ENCODE data around the gene PLEKHG7.

PLEKHG7 gene

GRCh38 chr12:92721656-92722055, 18.9 kb downstream of the PLEKHG7 start:
- Histone ChIP-seq H3K36me3 (ENCODE audit: insufficient read depth, low read length) (no peaks in the 10 kb centered on the region), H3K4me3 (no peak overlapping the region), H3K27ac (no peak overlapping the region), H3K9ac (ENCODE audit: insufficient read length) (no peak overlapping the region), H3K9me3 (ENCODE audit: low read depth, low read length) (no peaks in the 10 kb centered on the region)
- no peak for DNase-seq (ENCODE audit: low read depth, low spot score)
- no peak for TF ChIP-seq FOXP2 (optimal IDR thresholded peaks at IDR 0.05; ENCODE audit: control extremely low read depth, extremely low read length, insufficient read depth)
- TF ChIP-seq POLR2AphosphoS5 (IDR thresholded peaks at IDR 0.05; ENCODE audit: borderline replicate concordance, low read depth, low read length), result no peak
- TF ChIP-seq EZH2 (IDR thresholded peaks at IDR 0.05), result no peak

GRCh38 chr12:92722897-92723296, 20.1 kb downstream of the PLEKHG7 start:
- H3K9me3 ChIP-seq (ENCODE audit: low read depth, low read length), result no peaks in the 10 kb centered on the region
- no peak for DNase-seq (ENCODE audit: low read depth, low spot score)
- H3K4me3 ChIP-seq, result no peak overlapping the region
- H3K9ac ChIP-seq (ENCODE audit: insufficient read length), result no peak overlapping the region
- H3K27ac ChIP-seq, result no peak overlapping the region
- H3K36me3 ChIP-seq (ENCODE audit: insufficient read depth, low read length), result no peaks in the 10 kb centered on the region
- TF ChIP-seq POLR2AphosphoS5 (IDR thresholded peaks at IDR 0.05; ENCODE audit: borderline replicate concordance, low read depth, low read length), result no peak
- TF ChIP-seq FOXP2 (optimal IDR thresholded peaks at IDR 0.05; ENCODE audit: control extremely low read depth, extremely low read length, insufficient read depth), result no peak
- TF ChIP-seq EZH2 (IDR thresholded peaks at IDR 0.05), result no peak

DNA sequence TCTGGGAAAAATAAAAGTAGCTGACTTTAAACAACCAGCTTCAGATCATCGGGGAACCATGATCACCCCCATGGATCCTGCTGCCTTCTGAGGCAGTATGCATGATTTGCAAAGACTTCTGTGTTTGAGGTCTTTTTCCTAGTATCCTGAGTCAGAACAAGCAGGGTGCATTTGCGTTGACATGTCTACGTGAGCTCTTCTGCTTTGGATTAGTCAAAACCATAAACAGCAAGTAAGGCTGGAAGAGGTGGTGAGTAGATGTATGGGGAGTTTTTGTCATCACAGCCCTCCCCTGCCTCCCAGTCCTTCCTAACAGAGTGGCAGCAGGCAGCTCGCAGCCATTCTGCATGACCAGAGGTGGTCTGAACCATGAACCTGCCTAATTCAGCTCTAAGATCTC, 24.1 kb downstream of the PLEKHG7 start:
- Histone ChIP-seq H3K4me3 (no peak overlapping the region), H3K36me3 (ENCODE audit: insufficient read depth, low read length) (no peaks in the 10 kb centered on the region), H3K9ac (ENCODE audit: insufficient read length) (no peak overlapping the region), H3K9me3 (ENCODE audit: low read depth, low read length) (no peaks in the 10 kb centered on the region), H3K27ac (no peak overlapping the region)
- no peak for DNase-seq (ENCODE audit: low read depth, low spot score)
- TF ChIP-seq FOXP2 (optimal IDR thresholded peaks at IDR 0.05; ENCODE audit: control extremely low read depth, extremely low read length, insufficient read depth) (no peak), EZH2 (IDR thresholded peaks at IDR 0.05) (no peak), POLR2AphosphoS5 (IDR thresholded peaks at IDR 0.05; ENCODE audit: borderline replicate concordance, low read depth, low read length) (no peak)

DNA sequence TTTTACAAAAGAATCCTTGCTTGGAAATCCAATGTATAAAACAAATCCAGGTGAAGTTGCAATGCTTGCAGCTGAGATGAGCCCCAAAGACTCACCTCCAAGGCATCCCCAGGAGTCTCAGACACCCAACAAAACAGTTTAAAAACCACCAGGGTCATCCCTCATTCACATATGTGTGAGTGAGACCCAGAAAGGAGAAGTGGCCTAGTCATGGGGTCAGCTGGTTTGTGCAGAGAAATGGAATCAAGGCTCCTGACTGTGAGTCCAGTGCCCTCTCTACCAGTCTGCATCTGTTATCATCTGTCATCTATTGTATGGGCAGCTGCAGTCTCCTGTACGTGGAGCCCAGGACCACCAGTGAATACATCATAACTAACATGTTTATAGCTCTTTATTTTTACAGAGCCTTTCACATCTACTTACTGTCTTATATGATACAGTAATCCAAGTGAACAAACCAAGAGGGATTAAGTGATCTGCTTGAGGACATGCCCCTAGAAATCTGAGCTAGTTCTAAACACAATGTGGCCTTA, 27.1 kb downstream of the PLEKHG7 start:
- TF ChIP-seq EZH2 (IDR thresholded peaks at IDR 0.05), result no peak
- no peak for TF ChIP-seq POLR2AphosphoS5 (IDR thresholded peaks at IDR 0.05; ENCODE audit: borderline replicate concordance, low read depth, low read length)
- no peak for TF ChIP-seq FOXP2 (optimal IDR thresholded peaks at IDR 0.05; ENCODE audit: control extremely low read depth, extremely low read length, insufficient read depth)
- no peak overlapping the region for H3K4me3 ChIP-seq
- no peak overlapping the region for H3K9ac ChIP-seq (ENCODE audit: insufficient read length)
- no peaks in the 10 kb centered on the region for H3K9me3 ChIP-seq (ENCODE audit: low read depth, low read length)
- H3K27ac ChIP-seq, result no peak overlapping the region
- H3K36me3 ChIP-seq (ENCODE audit: insufficient read depth, low read length), result no peaks in the 10 kb centered on the region
- no peak for DNase-seq (ENCODE audit: low read depth, low spot score)

GRCh38 chr12:92730758-92731157, 28.0 kb downstream of the PLEKHG7 start:
- no peak for DNase-seq (ENCODE audit: low read depth, low spot score)
- Histone ChIP-seq H3K4me3 (no peak overlapping the region), H3K36me3 (ENCODE audit: insufficient read depth, low read length) (no peaks in the 10 kb centered on the region)

DNA sequence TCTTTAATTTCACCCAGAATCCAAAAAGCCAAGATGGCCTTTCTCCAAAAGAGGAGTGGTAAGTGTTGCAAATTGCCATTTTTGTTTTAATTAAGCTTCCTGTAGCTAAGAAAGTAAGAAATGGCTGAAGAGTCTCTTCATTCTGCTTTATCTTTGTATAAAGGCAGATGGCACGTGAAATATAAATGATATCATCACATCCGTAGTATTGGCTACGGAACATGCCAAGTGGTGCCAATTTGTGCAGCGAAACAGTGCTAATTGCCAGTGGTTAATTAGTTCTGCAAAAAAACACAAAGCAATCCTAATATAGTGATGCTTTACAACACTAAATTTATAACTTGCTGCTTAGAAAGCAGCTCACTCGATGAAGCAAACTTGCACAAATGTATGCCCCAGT, 29.4 kb downstream of the PLEKHG7 start:
- Histone ChIP-seq H3K27ac (no peak overlapping the region), H3K9me3 (ENCODE audit: low read depth, low read length) (no peaks in the 10 kb centered on the region), H3K36me3 (ENCODE audit: insufficient read depth, low read length) (no peaks in the 10 kb centered on the region), H3K4me3 (no peak overlapping the region), H3K9ac (ENCODE audit: insufficient read length) (no peak overlapping the region)
- TF ChIP-seq FOXP2 (optimal IDR thresholded peaks at IDR 0.05; ENCODE audit: control extremely low read depth, extremely low read length, insufficient read depth), result no peak
- no peak for TF ChIP-seq POLR2AphosphoS5 (IDR thresholded peaks at IDR 0.05; ENCODE audit: borderline replicate concordance, low read depth, low read length)
- no peak for TF ChIP-seq EZH2 (IDR thresholded peaks at IDR 0.05)
- no peak for DNase-seq (ENCODE audit: low read depth, low spot score)

More at GRCh38 chr12:92730758-92731157, 28.0 kb downstream of the PLEKHG7 start:
- Histone ChIP-seq H3K9ac (ENCODE audit: insufficient read length) (no peak overlapping the region), H3K9me3 (ENCODE audit: low read depth, low read length) (no peaks in the 10 kb centered on the region), H3K27ac (no peak overlapping the region)
- TF ChIP-seq POLR2AphosphoS5 (IDR thresholded peaks at IDR 0.05; ENCODE audit: borderline replicate concordance, low read depth, low read length), result no peak

DNA sequence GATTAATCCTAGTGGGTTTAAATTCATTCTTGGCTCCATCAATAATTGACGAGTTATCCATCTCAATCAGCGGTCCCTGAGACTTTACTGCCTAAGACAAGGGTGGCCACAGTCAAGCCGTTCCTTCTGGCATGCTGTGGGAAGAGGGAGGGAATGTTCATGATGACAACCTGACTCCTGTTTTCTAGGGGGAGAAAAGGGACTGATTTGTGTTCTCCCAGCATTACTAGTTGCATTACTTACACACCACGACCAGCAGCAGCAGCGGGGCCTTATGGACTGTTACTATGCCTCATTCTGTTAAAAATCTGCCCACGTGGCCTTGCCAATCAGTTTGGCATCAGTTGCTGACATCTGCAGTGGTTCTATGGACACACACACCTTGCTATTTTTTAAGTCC, 29.9 kb downstream of the PLEKHG7 start:
- Histone ChIP-seq H3K9me3 (ENCODE audit: low read depth, low read length) (no peaks in the 10 kb centered on the region), H3K9ac (ENCODE audit: insufficient read length) (no peak overlapping the region), H3K36me3 (ENCODE audit: insufficient read depth, low read length) (no peaks in the 10 kb centered on the region), H3K4me3 (no peak overlapping the region), H3K27ac (no peak overlapping the region)
- no peak for TF ChIP-seq EZH2 (IDR thresholded peaks at IDR 0.05)
- TF ChIP-seq FOXP2 (optimal IDR thresholded peaks at IDR 0.05; ENCODE audit: control extremely low read depth, extremely low read length, insufficient read depth), result no peak
- no peak for TF ChIP-seq POLR2AphosphoS5 (IDR thresholded peaks at IDR 0.05; ENCODE audit: borderline replicate concordance, low read depth, low read length)
- no peak for DNase-seq (ENCODE audit: low read depth, low spot score)

GRCh38 chr12:92733181-92733580, 30.4 kb downstream of the PLEKHG7 start:
- TF ChIP-seq POLR2AphosphoS5 (IDR thresholded peaks at IDR 0.05; ENCODE audit: borderline replicate concordance, low read depth, low read length), result no peak
- Histone ChIP-seq H3K27ac (no peak overlapping the region), H3K4me3 (no peak overlapping the region), H3K9me3 (ENCODE audit: low read depth, low read length) (no peaks in the 10 kb centered on the region), H3K36me3 (ENCODE audit: insufficient read depth, low read length) (no peaks in the 10 kb centered on the region), H3K9ac (ENCODE audit: insufficient read length) (no peak overlapping the region)
- no peak for DNase-seq (ENCODE audit: low read depth, low spot score)

DNA sequence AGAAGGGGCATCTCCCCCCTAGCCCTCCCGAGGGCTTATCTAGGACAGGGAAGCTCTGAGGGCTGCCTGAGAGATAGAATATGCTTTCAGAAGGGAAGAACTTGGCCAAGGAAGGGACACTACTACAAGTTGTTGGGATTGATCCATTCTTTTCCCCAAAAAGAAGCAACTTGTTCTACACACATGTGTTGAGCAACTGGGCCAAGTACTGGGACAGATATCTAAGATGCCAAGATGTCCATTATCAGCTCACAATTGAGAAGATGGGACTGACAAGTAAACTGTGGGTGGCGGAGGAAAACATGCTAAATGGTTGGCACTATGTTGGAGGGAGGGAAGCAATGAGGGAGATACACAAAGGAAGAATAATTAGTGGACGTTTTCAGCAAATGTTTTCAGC, 30.9 kb downstream of the PLEKHG7 start:
- TF ChIP-seq EZH2 (IDR thresholded peaks at IDR 0.05) (no peak), FOXP2 (optimal IDR thresholded peaks at IDR 0.05; ENCODE audit: control extremely low read depth, extremely low read length, insufficient read depth) (no peak), POLR2AphosphoS5 (IDR thresholded peaks at IDR 0.05; ENCODE audit: borderline replicate concordance, low read depth, low read length) (no peak)
- no peak overlapping the region for H3K27ac ChIP-seq
- no peaks in the 10 kb centered on the region for H3K9me3 ChIP-seq (ENCODE audit: low read depth, low read length)
- no peak for DNase-seq (ENCODE audit: low read depth, low spot score)
- H3K4me3 ChIP-seq, result no peak overlapping the region
- H3K36me3 ChIP-seq (ENCODE audit: insufficient read depth, low read length), result no peaks in the 10 kb centered on the region
- H3K9ac ChIP-seq (ENCODE audit: insufficient read length), result no peak overlapping the region
